GM21717 (cell line): ENCODE results near the gene NAA35.
"Not testable (repeated sequence)": the region's sequence is repeated elsewhere in the genome, so short reads cannot be mapped to it uniquely, and the experiment has no call there.

Source experiments
- ATAC-seq: cut with Tn5 transposase; IDR thresholded peaks from one replicate; pipeline ENCODE4 v1.9.1; 2021; ENCODE audit warnings: mild to moderate bottlenecking, moderate library complexity; ENCODE audit not compliant: unreplicated experiment

The NAA35 gene

DNA sequence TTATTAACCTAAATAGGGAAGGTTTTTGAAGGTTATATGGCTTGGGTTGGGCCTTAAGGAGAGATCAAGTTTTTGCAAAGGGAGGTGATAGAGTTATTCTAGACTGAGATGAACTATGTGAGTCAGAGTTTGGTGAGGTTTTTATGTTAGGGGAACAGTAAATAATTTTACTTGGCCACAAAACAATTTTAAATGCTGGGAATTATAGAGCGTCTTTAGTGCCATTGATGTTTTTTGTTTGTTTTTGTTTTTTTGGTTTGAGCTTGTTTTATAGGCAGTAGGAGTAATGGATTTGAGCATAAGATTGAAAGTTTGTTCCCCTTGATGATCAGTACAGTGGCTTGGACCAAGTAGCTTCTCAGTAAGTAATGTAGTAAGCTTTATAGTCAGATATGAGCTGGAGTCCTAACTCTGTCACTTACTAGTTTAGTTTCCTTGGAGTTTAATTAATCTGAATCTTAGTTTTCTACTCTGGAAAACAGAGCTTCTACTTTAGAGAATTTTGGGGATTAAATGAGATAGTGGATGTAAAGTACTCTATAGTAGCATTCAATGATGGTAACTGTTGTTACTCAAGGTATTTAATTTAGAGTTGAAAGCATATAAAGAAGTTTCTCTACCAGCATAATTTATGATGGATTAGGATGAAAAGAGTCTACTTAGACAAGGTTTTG is 2.9 kb downstream of the NAA35 start:
- ATAC-seq: no peak

DNA sequence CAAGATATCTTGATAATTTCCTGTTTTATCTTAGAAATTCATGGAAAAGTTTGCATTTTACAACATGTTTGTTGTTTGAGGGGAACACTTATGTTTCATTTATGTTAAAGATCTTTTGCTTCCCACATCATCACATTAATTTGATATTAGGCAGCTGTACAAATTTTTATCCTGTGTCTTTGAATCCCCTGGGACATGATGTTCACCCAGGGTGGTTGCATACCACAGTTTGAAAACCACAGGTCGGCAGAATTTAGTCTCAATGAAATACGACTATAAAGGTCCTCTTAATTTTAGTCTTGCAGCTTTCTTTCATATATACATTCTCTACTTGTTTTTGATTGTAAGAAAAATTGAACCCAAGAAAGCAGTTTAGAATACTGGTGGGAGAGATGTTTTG is 3.7 kb downstream of the NAA35 start:
- no peak for ATAC-seq

- ATAC-seq: no peak
Observed at GRCh38 chr9:85949586-85950335, 8.8 kb downstream of the NAA35 start.

GRCh38 chr9:85959955-85960354 is 19.0 kb downstream of the NAA35 start:
- ATAC-seq: no peak

DNA sequence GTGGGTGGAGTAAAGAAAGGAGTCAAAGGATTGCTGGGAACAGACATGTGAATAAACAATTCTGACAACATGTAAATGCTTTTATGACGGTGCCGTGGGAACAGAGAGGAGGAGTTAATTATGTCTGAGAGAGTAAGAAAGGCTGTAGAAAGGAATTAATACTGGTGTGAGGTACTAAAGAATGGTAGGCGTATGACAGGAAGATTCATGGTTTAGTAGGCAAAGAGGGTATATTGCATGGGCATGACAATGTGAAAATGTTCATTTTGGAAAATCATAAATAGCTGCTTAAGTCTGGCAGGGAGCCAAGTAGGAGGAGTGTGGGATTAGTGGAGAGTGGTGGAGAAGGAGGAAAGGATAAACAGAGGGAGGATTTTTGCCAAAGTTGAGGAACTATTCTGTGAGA is 19.7 kb downstream of the NAA35 start:
- ATAC-seq: no peak

- no peak for ATAC-seq
Observed at GRCh38 chr9:85964526-85964925, 23.6 kb downstream of the NAA35 start.

DNA sequence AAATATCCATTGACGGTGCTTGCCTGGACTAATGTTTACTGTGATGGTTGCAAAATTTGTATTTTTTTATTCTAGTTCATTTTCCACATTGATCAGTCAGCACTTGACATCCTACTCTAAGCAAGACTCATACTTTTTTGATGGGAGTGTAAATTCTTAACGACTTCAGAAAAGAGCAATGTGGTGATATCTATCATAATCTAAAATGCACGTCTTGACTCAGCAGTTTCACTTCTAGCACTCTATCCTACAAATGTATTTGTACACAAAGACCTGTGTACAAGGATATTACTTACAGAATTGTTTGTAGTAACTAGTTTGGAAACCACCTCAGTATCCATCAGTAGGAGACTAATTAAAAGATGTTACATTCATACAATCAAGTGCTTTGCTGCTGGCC is 24.0 kb downstream of the NAA35 start:
- no peak for ATAC-seq

GRCh38 chr9:85969727-85970126 is 28.8 kb downstream of the NAA35 start:
- no peak for ATAC-seq

- ATAC-seq: no peak
Observed at GRCh38 chr9:85971731-85972130, 30.8 kb downstream of the NAA35 start.

DNA sequence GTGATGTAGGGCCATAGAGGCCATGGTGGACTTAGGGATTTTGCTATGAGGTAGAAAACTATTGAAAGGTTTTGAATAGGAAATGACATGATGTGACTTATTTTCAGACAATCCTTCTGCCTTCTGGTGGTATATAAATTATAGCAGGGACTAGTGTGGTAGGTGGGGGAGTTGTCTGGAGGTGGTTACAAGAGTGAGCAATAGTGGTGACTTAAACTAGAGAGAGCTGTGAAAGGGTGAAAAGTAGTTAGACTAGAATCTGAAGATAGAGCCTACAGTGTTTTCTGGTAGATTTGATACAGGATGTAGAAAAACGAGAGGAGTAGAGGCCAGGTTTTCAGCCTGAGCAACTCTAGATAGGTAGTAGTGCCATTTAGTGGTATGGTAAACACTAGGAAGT is 32.3 kb downstream of the NAA35 start:
- no peak for ATAC-seq

- not testable (repeated sequence) for ATAC-seq
Observed at GRCh38 chr9:85974055-85974547, 33.2 kb downstream of the NAA35 start.

DNA sequence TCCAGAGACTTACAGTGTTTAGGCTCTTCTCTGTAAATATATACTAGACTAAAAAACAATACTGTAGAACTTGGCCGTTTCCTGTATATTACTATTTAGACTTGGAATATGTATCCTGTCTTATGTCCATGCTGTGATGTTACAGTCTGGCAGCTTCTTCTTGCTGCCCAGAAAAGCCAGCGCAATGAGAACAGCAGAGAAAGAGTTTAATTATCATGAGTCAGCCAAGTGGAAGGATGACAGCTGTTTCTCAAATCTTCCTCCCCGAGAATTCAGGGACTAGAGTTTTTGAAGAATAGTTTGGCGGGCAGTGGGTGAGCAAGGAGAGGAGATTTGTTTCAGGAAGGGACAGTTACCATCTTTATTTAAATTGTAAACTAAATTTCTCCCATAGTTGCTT is 37.5 kb downstream of the NAA35 start:
- ATAC-seq: no peak

DNA sequence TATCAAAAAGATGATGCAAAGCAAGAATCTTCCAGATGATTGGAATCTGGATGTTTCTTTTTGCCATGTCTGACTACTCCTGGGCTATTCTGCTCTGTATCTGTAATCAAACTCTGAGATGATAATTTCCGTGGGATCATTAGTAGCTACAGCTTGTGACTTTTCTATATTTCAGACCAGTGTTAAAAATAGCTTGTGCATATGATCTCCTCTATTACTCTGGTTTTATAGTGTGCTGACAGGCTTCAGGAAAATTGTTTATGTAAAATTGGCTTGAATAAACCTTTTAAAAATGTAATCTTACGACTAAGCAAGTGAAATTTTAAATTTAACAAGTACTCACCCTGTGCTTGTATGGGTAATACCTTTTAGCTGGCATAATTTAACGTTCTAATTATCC is 40.4 kb downstream of the NAA35 start:
- ATAC-seq: no peak

GRCh38 chr9:85984457-85984856 is 43.5 kb downstream of the NAA35 start:
- no peak for ATAC-seq

DNA sequence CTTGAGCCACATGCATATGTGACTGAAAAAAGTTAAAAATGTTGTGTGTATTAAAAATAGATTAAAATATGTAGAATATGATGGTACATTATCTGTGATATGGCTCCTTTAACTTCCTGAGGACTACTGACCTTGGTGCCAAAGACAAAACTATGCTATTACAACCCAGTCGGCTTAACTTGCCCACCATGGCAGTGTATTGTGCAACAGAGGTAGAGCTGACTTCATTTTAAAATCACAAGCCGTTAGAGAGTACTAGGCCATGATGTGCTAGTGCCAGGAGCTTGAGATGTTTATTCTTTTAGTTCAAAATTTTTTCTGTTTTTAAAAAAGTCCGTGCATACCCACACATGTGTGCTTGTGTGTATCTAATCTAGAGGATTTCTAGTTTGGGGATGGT is 46.3 kb downstream of the NAA35 start:
- ATAC-seq: no peak

DNA sequence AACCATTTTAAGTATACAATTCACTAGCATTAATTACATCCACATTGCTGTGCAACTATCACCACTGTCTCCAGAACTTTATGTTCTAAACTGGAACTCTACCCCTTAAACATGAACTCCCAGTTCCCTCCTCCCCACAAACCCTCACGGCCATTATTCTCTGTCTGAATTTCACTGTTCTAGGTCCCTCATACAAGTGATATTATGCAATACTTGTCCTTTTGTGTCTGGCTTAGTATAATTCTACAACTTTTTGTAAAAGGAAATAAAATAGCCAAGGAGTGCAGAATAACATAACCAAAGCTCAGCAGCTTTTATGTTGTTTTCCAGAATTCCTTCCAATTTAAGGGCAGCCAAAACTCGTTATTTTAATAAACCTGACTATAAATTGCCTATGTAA is 53.2 kb downstream of the NAA35 start:
- ATAC-seq: no peak

DNA sequence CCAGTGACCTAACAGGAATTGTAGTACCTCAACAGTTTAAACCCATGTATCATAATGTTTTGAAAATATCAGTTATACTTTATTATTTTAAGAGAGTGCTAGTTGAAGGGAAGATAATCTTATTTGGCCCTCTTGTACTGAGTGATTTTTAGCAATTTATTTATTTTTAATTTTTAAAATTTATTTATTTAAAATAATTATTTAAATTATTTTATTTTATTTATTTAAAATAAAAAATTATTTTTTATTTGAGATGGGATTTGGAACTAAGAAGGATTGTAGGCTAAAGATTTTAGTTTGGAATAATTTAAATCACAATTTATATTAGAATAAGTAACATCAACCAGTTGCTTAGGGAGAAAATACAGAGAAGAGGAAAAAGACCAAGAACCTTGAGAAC is 54.2 kb downstream of the NAA35 start:
- no peak for ATAC-seq

- ATAC-seq: no peak
Observed at GRCh38 chr9:85995599-85995998, 54.7 kb downstream of the NAA35 start.

DNA sequence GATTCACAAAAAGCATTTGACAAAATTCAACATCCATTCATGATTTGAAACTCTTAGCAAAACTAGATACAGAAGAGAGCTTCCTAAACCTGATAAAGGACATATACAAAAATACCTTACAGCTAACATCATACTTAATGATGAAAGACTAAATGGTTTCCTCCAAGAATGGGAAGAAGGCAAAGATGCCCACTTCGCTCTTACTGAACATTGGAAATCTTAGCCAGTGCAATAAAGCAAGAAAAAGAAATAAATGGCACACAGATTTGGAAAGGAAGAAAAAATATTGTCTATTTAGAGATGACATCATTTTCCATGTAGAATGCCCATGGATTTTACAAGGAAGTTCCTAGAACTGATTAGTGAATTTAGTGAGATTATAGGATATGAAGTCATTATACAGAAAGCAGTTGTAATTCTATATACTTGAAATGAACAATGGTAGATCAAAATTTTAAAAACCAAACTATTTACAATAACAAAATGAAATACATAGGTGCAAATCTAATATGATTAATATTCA is 64.4 kb downstream of the NAA35 start:
- no peak for ATAC-seq

DNA sequence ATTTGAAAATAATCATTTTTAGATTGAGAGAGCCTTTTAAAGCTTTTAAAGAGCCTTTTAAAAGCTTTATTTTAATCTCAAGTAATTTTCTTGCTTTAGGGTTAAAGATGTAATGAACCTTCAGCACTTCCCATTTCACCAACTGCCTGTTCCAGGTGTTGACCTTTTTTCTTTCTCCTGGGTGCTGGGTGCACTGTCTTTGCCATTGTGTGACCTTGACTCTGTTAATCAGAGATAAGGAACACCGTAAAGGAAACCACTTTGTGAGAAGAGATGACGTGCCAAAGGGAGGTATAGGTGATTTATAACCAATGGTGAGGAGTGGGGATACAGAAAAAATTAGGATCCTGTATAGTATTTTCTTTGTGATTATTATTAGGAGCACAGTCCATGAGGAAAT is 68.2 kb downstream of the NAA35 start:
- ATAC-seq: no peak

GRCh38 chr9:86020731-86021130 is 79.8 kb downstream of the NAA35 start:
- ATAC-seq: no peak

- no peak for ATAC-seq
Observed at GRCh38 chr9:86021166-86021565, 80.2 kb downstream of the NAA35 start.
